ENCODE results near the gene SNX8. TPM values are rescaled to one million over a fixed set of nuclear protein-coding genes. Genes with fewer than 3 reads are reported as not detected.

Gene SNX8
- total and polyA plus RNA-seq, 2 donors (not counting 3 experiments of a cell fraction or from before 2014, with no cell fraction given) = 24.5 to 50.3 TPM

DNA sequence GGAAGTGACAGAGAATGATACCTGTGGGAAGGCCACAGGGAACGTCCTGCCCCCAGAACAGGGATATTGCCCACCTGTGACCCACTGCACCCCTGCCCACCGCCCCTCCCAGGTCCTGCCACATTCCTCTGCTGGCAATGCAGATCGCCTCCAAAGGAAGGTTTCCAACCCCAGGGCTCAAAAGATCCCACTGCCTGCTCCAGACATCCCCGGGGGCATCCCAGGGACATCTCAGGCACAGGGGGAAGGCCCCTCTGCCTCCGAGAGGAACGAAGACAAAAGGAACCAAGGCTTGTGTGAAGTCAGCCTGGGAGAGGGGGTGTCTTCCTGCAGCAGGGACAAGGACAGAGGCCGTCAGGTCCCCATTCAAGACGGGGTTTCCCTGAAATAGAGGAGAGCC is 43.7 kb downstream of the SNX8 start:
- H3K27ac ChIP-seq (ENCODE audit: insufficient read depth, low read depth, low read length) = no peak overlapping the region
- dilution Hi-C loops (cut with MboI; ENCODE audit: extremely low pct_ligation_motif_present, low sequenced_read_pairs) (no loop called here), intact Hi-C loops (cut with micrococcal nuclease) (no loop called here)
- no peak for DNase-seq (ENCODE audit: low read depth, low spot score)
- FAIRE-seq = no peak
- no peak overlapping the region for H3K4me3 ChIP-seq (replicated peaks in 1 of 3; ENCODE audit: insufficient read depth in 1 of 3, low read depth in 1 of 3, low read length in 3 of 3)
- H2AFZ ChIP-seq (ENCODE audit: low read depth, low read length) = no peak overlapping the region
- H3K9me3 ChIP-seq (replicated peaks; ENCODE audit: control insufficient read depth, insufficient read depth, low read length) = no peaks in the 10 kb centered on the region
- TF ChIP-seq POLR2A (IDR thresholded peaks at IDR 0.05; ENCODE audit: low read depth, low read length) = no peak
- no peak for TF ChIP-seq POLR2AphosphoS5 (IDR thresholded peaks at IDR 0.05; ENCODE audit: insufficient read depth, low read depth, low read length)
- no peak for TF ChIP-seq EZH2 (IDR thresholded peaks at IDR 0.05; ENCODE audit: borderline replicate concordance, low read depth, low read length, severe bottlenecking)
- no peak for TF ChIP-seq GATA2 (IDR thresholded peaks at IDR 0.05; ENCODE audit: insufficient read depth, insufficient read length, low read depth, low read length)
- TF ChIP-seq FOS (IDR thresholded peaks at IDR 0.05; ENCODE audit: borderline replicate concordance, insufficient read depth, low read length) = no peak
- H3K27me3 ChIP-seq (ENCODE audit: control insufficient read depth in 2 of 2, insufficient read depth in 2 of 2, low read length in 2 of 2) = no peaks in the 10 kb centered on the region
- no peak overlapping the region for H3K9ac ChIP-seq (replicated peaks; ENCODE audit: extremely low read depth, insufficient read depth, low read length)
- no TSS peak for BruUV-seq (replicated peaks)
- H3K79me2 ChIP-seq (ENCODE audit: control insufficient read depth, insufficient read depth, low read length) = no peaks in the 10 kb centered on the region
- POLR2A ChIA-PET = interaction anchor here (1.0 kb wide), 1 partner anchor 34 kb away, joined by 3 read pairs; no protein-coding TSS in a partner anchor
- H4K20me1 ChIP-seq (replicated peaks; ENCODE audit: control insufficient read depth, extremely low read depth, insufficient read depth, low read length) = no peaks in the 10 kb centered on the region
- H3K4me1 ChIP-seq (ENCODE audit: control insufficient read depth, extremely low read depth, insufficient read depth, low read length) = peaks cover 5% of the 10 kb centered on the region
- H3K4me2 ChIP-seq (ENCODE audit: insufficient read depth, low read length) = no peak overlapping the region
- CTCF ChIA-PET = no interaction called here
- no peaks in the 10 kb centered on the region for H3K9me1 ChIP-seq (replicated peaks; ENCODE audit: control insufficient read depth, extremely low read depth, insufficient read depth, low read length)
- peaks cover 0 to 6% of the 10 kb centered on the region in 2 experiments for H3K36me3 ChIP-seq (ENCODE audit: control insufficient read depth in 2 of 2, extremely low read depth in 1 of 2, insufficient read depth in 2 of 2, low read length in 2 of 2)

DNA sequence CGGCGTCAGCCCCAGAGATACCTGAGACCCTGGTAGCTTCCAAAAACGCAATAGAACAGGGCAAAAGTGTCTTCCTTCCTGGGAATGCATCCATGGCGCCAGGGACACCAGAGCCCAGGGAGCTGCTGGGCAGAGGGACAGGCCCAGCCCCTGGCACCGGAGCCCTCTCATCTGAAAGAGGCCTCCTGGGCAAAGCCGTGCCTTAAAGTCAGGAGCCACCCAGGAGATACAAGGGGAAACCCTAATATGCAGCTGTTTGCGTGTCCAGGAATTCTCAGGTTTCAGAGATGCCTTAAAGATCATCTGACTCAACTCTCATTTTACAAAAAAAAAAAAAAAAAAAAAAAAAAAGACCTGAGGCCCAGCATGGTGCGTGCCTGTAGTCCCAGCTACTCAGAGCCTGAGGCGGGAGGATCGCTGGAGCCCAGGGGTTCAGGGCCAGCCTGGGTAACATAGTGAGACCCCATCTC is 44.2 kb downstream of the SNX8 start:
- Histone ChIP-seq H3K27ac (ENCODE audit: insufficient read depth, low read depth, low read length) (no peak overlapping the region), H2AFZ (ENCODE audit: low read depth, low read length) (no peak overlapping the region), H3K9ac (replicated peaks; ENCODE audit: extremely low read depth, insufficient read depth, low read length) (no peak overlapping the region), H3K4me1 (ENCODE audit: control insufficient read depth, extremely low read depth, insufficient read depth, low read length) (peaks cover 5% of the 10 kb centered on the region), H3K27me3 (ENCODE audit: control insufficient read depth in 2 of 2, insufficient read depth in 2 of 2, low read length in 2 of 2) (no peaks in the 10 kb centered on the region), H3K4me3 (replicated peaks in 1 of 3; ENCODE audit: insufficient read depth in 1 of 3, low read depth in 1 of 3, low read length in 3 of 3) (no peak overlapping the region), H3K9me1 (replicated peaks; ENCODE audit: control insufficient read depth, extremely low read depth, insufficient read depth, low read length) (no peaks in the 10 kb centered on the region), H3K36me3 (ENCODE audit: control insufficient read depth in 2 of 2, extremely low read depth in 1 of 2, insufficient read depth in 2 of 2, low read length in 2 of 2) (peaks cover 0 to 6% of the 10 kb centered on the region in 2 experiments), H3K79me2 (ENCODE audit: control insufficient read depth, insufficient read depth, low read length) (no peaks in the 10 kb centered on the region), H3K4me2 (ENCODE audit: insufficient read depth, low read length) (no peak overlapping the region), H3K9me3 (replicated peaks; ENCODE audit: control insufficient read depth, insufficient read depth, low read length) (no peaks in the 10 kb centered on the region), H4K20me1 (replicated peaks; ENCODE audit: control insufficient read depth, extremely low read depth, insufficient read depth, low read length) (no peaks in the 10 kb centered on the region)
- ChIA-PET POLR2A (no interaction called here), CTCF (interaction anchor here (1.0 to 1.2 kb wide), 3 partner anchors 12 to 78 kb away, joined by 3 to 5 read pairs (median 5); no protein-coding TSS in a partner anchor)
- FAIRE-seq (no peak), DNase-seq (ENCODE audit: low read depth, low spot score) (no peak)
- no TSS peak for BruUV-seq (replicated peaks)
- TF ChIP-seq FOS (IDR thresholded peaks at IDR 0.05; ENCODE audit: borderline replicate concordance, insufficient read depth, low read length) (no peak), GATA2 (IDR thresholded peaks at IDR 0.05; ENCODE audit: insufficient read depth, insufficient read length, low read depth, low read length) (no peak), JUN (IDR thresholded peaks at IDR 0.05; ENCODE audit: borderline replicate concordance, insufficient read depth, insufficient read length, low read depth) (no peak), POLR2A (IDR thresholded peaks at IDR 0.05; ENCODE audit: low read depth, low read length) (no peak), EZH2 (IDR thresholded peaks at IDR 0.05; ENCODE audit: borderline replicate concordance, low read depth, low read length, severe bottlenecking) (no peak), MYC (IDR thresholded peaks at IDR 0.05; ENCODE audit: low read depth, low read length) (no peak), POLR2AphosphoS5 (IDR thresholded peaks at IDR 0.05; ENCODE audit: insufficient read depth, low read depth, low read length) (no peak)
- TF ChIP-seq, protein P1, sequence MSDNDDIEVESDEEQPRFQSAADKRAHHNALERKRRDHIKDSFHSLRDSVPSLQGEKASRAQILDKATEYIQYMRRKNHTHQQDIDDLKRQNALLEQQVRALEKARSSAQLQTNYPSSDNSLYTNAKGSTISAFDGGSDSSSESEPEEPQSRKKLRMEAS (IDR thresholded peaks at IDR 0.05; ENCODE audit: insufficient read depth, insufficient read length) = no peak
- TF ChIP-seq, protein P2, sequence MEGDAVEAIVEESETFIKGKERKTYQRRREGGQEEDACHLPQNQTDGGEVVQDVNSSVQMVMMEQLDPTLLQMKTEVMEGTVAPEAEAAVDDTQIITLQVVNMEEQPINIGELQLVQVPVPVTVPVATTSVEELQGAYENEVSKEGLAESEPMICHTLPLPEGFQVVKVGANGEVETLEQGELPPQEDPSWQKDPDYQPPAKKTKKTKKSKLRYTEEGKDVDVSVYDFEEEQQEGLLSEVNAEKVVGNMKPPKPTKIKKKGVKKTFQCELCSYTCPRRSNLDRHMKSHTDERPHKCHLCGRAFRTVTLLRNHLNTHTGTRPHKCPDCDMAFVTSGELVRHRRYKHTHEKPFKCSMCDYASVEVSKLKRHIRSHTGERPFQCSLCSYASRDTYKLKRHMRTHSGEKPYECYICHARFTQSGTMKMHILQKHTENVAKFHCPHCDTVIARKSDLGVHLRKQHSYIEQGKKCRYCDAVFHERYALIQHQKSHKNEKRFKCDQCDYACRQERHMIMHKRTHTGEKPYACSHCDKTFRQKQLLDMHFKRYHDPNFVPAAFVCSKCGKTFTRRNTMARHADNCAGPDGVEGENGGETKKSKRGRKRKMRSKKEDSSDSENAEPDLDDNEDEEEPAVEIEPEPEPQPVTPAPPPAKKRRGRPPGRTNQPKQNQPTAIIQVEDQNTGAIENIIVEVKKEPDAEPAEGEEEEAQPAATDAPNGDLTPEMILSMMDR (IDR thresholded peaks at IDR 0.05; ENCODE audit: extremely low read depth in 1 of 2, insufficient read depth in 1 of 2, low read depth in 1 of 2, low read length in 2 of 2) = no peak
- intact Hi-C loops (cut with micrococcal nuclease) = no loop called here
- dilution Hi-C loops (cut with MboI; ENCODE audit: extremely low pct_ligation_motif_present, low sequenced_read_pairs) = no loop called here

All from endothelial cell of umbilical vein (primary cell).